AG04450 (cell line): ENCODE results near the gene PPP1R13B. TPM values are rescaled to one million over a fixed set of nuclear protein-coding genes. Genes with fewer than 3 reads are reported as not detected.

ENCODE experiments used
- CTCF ChIA-PET: fragments of 300-600, 350-600 bp; formaldehyde crosslinking; extraction: SDS; loops from one replicate; lab custom pipeline; 2022; ENCODE audit warnings: antibody characterized with exemption, inconsistent platforms; lab: Charles Lee
- POLR2A ChIA-PET: fragments of 350-600 bp; formaldehyde crosslinking; extraction: SDS; loops from one replicate; lab custom pipeline; 2021; ENCODE audit warnings: antibody characterized with exemption, inconsistent platforms; lab: Yijun Ruan, JAX
- DNase-seq: peaks from one replicate; pipeline ENCODE4 v3.0.0-alpha.2; 2011; ENCODE audit warnings: low read depth, low spot score
- H3K27ac ChIP-seq: one replicate; pipeline ENCODE4 v1.5.1; 2012; ENCODE audit warnings: low read depth, low read length, control low read depth
- H3K27me3 ChIP-seq: one replicate; pipeline ENCODE4 v1.6.0; 2012; ENCODE audit warnings: low read length; ENCODE audit not compliant: control insufficient read depth, insufficient read depth
- H3K4me3 ChIP-seq: 2 replicates; pipeline ENCODE4 v1.5.1; 2011; ENCODE audit warnings: mild to moderate bottlenecking, low read depth, low read length, control low read depth
- H3K9me3 ChIP-seq: 2 replicates; pipeline ENCODE4 v1.5.1; 2012; ENCODE audit warnings: low read length; ENCODE audit not compliant: control insufficient read depth, insufficient read depth
- CTCF ChIP-seq: IDR thresholded peaks from 2 replicates; pipeline ENCODE4 v1.5.1; 2011; ENCODE audit warnings: low read depth, low read length, control low read depth, inconsistent platforms
- polyA plus RNA-seq: library from polyadenylated mRNA; depleted of rRNA; stranded (reverse); fragments of >200 nt; gene quantifications from 2 replicates; pipeline ENCODE4 v1.2.3, GENCODE V29; 2011

PPP1R13B gene
- polyA plus RNA-seq, 1 experiment = 0.62 TPM

DNA sequence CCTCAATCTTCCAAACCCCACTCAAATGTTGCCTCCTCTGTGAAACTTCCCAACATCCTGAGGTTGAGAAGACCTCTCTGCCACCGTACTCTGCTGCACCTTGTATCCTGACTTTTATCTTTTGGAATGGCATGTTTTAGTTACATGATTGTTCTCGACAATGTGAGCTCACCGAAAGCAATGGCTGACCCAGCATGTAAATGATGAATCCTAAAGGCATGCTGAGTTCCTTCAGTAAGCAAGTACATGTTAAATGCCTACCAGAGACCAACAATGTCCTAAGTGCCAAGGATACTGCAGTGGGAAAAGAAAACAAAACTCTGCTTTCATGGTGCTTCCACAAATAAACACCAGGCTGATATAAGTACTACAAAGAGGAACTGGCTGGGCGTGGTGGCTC is 13.7 kb downstream of the PPP1R13B start:
- H3K4me3 ChIP-seq = no peak overlapping the region
- H3K9me3 ChIP-seq = no peaks in the 10 kb centered on the region
- H3K27ac ChIP-seq = no peak overlapping the region
- no peak for TF ChIP-seq CTCF
- CTCF ChIA-PET = no interaction called here
- DNase-seq = no peak
- POLR2A ChIA-PET = no interaction called here
- H3K27me3 ChIP-seq = no peaks in the 10 kb centered on the region

DNA sequence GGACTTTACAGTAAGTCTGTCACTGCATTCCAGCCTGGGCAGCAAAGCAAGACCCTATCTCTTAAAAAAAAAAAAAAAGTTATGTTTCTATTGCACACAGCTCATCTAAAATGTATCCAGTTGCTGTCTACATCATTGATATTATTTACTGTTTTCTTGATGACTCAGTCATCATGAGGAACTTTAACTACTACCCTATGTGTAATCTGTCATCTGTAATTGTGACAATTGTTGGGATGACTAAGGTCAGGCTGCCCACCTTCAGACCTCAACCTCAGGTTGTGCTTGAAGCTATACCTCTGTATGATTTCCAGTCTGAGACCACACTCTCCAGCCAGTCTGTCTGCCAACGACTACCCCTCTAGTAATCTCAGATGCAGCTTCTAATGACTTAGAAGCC is 15.3 kb downstream of the PPP1R13B start:
- TF ChIP-seq CTCF = no peak
- POLR2A ChIA-PET = no interaction called here
- Histone ChIP-seq H3K27ac (no peak overlapping the region), H3K27me3 (peaks cover 2% of the 10 kb centered on the region), H3K9me3 (no peaks in the 10 kb centered on the region), H3K4me3 (no peak overlapping the region)
- DNase-seq = no peak
- CTCF ChIA-PET = no interaction called here

- CTCF ChIA-PET = no interaction called here
Measured at GRCh38 chr14:103830511-103831270, 16.7 kb downstream of the PPP1R13B start.

DNA sequence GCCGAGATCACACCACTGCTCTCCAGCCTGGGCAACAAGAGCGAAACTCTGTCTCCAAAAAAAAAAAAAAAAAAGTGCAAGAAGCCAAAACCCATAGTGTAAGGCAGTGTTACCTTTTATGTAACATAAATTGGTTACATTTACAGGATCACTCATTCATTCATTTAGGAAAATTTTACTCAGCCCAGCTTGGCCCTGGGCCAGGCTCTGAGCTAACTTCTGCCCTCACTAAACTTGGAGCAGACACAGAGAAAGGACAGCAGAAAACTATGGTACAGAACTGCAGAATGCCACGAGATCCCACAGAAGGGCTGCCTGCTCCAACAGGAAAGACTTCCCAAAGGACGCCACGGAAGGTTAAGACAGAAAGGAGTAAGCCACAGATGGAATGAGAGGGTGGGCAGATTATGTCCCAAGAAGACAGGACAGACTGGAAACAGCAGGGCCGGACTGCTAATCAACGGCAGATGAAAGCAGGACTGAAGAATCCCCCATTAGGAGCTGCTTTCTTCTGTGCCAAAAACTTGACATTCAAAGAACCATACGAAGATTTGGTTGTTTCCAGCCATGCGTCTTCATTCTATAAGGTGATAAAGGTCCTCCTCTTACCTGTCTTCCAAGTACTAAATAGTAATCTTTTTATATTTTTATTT is 18.9 kb downstream of the PPP1R13B start:
- CTCF ChIA-PET = interaction anchor here (0.6 kb wide), 1 partner anchor 212 kb away, joined by 3 read pairs; no protein-coding TSS in a partner anchor

More at GRCh38 chr14:103830511-103831270, 16.7 kb downstream of the PPP1R13B start:
- no peaks in the 10 kb centered on the region for H3K9me3 ChIP-seq
- H3K27ac ChIP-seq = no peak overlapping the region
- no peak overlapping the region for H3K4me3 ChIP-seq
- POLR2A ChIA-PET = no interaction called here
- peaks cover 2% of the 10 kb centered on the region for H3K27me3 ChIP-seq
- no peak for TF ChIP-seq CTCF
- no peak for DNase-seq

More for the DNA sequence above, 18.9 kb downstream of the PPP1R13B start:
- TF ChIP-seq CTCF = no peak
- no peak overlapping the region for H3K27ac ChIP-seq
- H3K27me3 ChIP-seq = peaks cover 2% of the 10 kb centered on the region
- DNase-seq = no peak
- H3K4me3 ChIP-seq = no peak overlapping the region
- POLR2A ChIA-PET = no interaction called here
- H3K9me3 ChIP-seq = no peaks in the 10 kb centered on the region
